Measurements from ENCODE around the gene TIMM23.
"Not testable (repeated sequence)": the region's sequence is repeated elsewhere in the genome, so short reads cannot be mapped to it uniquely, and the experiment has no call there.

DNA sequence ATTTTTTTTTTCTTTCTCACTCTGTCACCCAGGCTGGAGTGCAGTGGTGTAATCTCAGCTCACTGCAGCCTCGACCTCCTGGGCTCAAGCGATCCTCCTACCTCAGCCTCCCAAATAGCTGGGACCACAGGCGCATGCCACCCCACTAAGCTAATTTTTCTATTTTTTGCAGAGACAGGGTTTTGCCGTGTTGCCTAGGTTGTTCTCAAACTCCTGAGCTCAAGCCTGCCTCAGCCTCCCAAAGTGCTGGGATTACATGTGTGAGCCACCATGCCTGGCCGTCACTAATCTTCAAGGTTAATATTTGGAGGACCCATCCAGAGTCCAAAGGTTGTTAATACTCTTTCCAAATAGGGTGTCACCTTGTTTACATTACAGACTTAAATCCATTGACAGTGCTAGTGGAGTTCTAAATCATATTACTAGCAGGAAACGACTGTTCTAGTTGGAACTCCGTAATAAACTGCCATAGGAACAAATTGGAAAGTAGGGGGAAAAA, 29.9 kb downstream of the TIMM23 start:
- TF ChIP-seq, protein P1, sequence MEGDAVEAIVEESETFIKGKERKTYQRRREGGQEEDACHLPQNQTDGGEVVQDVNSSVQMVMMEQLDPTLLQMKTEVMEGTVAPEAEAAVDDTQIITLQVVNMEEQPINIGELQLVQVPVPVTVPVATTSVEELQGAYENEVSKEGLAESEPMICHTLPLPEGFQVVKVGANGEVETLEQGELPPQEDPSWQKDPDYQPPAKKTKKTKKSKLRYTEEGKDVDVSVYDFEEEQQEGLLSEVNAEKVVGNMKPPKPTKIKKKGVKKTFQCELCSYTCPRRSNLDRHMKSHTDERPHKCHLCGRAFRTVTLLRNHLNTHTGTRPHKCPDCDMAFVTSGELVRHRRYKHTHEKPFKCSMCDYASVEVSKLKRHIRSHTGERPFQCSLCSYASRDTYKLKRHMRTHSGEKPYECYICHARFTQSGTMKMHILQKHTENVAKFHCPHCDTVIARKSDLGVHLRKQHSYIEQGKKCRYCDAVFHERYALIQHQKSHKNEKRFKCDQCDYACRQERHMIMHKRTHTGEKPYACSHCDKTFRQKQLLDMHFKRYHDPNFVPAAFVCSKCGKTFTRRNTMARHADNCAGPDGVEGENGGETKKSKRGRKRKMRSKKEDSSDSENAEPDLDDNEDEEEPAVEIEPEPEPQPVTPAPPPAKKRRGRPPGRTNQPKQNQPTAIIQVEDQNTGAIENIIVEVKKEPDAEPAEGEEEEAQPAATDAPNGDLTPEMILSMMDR (conservative IDR thresholded peaks at IDR 0.05 in 1 of 2, IDR thresholded peaks at IDR 0.05 in 1 of 2; ENCODE audit: low read depth in 1 of 2, low read length in 2 of 2), result not testable (repeated sequence)
- TF ChIP-seq EZH2 (IDR thresholded peaks at IDR 0.05; ENCODE audit: low read length, missing control alignments), result not testable (repeated sequence)

All from fibroblast of lung (primary cell).